Measurements from ENCODE around the gene C1orf210. TPM values are rescaled to one million over a fixed set of nuclear protein-coding genes. Genes with fewer than 3 reads are reported as not detected.

The C1orf210 gene
- total and polyA plus RNA-seq, 2 of the 13 experiments (the other 11 are each of a cell fraction or from before 2014, with no cell fraction given) = 0.49 to 5.1 TPM

- ATAC-seq = no peak
- in situ Hi-C loops (cut with HindIII; ENCODE audit: extremely low pct_ligation_motif_present, low pct_unique_long_range_greater_than_20kb) = no loop called here
Observed at GRCh38 chr1:43269627-43270375, 15.6 kb downstream of the C1orf210 start, which contains the start of gene TMEM125. TSS of gene TMEM125 (plus strand) at chr1:43269983. CDS start at chr1:43272723, 2,740 bp downstream.

DNA sequence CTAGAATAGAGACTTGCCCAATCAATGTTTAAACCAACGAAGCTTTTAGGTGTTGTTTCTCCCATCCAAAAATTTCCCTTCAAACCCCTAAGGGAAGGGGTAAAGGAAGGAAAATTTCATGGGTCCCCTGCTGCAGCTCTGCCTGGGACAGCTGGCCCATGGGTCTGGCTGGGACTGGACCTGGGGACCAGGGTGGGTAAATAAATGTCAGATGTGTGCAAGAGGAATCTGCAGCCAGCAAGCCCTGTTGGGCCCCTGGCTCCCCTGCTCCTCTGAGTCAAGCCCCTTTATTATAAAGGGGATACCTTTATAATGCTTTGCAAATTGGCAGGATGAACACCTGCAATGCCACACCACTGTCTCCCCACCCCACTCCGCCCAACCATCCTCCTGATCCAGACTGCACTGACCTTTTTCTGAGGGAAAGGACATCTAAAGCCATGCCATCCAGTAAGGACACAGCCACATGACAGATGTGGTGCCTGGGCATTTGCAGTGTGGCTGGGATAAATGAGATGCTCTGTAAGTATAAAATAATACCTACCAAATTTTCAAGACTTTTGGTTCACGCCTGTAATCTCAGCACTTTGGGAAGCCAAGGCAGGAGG, 17.5 kb downstream of the C1orf210 start:
- Histone ChIP-seq H2AFZ (ENCODE audit: low read length) (peak overlapping the region; percentile 89), H3K4me2 (ENCODE audit: low read depth, low read length) (peak overlapping the region; percentile 85), H3K4me3 (replicated peaks in 1 of 3; ENCODE audit: insufficient read depth in 1 of 3, low read depth in 2 of 3, low read length in 3 of 3) (peak overlapping the region in 2 of 3 experiments; percentile 20 to 54; a peak in 3 of 6 replicates), H3K9me3 (ENCODE audit: low read length) (peaks cover 7% of the 10 kb centered on the region), H3K27ac (ENCODE audit: extremely low read length, insufficient read depth, low read length) (no peak overlapping the region), H3K9ac (ENCODE audit: insufficient read depth, low read depth, low read length) (peak overlapping the region; percentile 31; the same call in 1 of the 2 replicates), H3K79me2 (ENCODE audit: insufficient read depth, low read length) (no peaks in the 10 kb centered on the region), H3K27me3 (ENCODE audit: control insufficient read depth in 1 of 2, insufficient read depth in 2 of 2, low read length in 2 of 2) (peaks cover 0 to 3% of the 10 kb centered on the region in 2 experiments; a peak in 1 of 5 replicates), H4K20me1 (ENCODE audit: insufficient read depth, low read length) (no peaks in the 10 kb centered on the region), H3K36me3 (replicated peaks in 1 of 2; ENCODE audit: control insufficient read depth in 1 of 2, insufficient read depth in 2 of 2, low read length in 2 of 2) (no peaks in the 10 kb centered on the region), H3K4me1 (ENCODE audit: insufficient read depth, low read length) (peaks cover 61% of the 10 kb centered on the region)
- ChIA-PET CTCF (ENCODE audit: low intra/inter-chr PET ratio, low total read pairs) (no interaction called here), POLR2A (interaction anchor here (0.8 to 1.5 kb wide), 5 partner anchors 8 to 80 kb away, joined by 3 to 7 read pairs (median 4); partner anchors contain the start of gene C1orf210)
- FAIRE-seq (no peak), DNase-seq (ENCODE audit: low spot score) (no peak), ATAC-seq (peak; percentile 71)
- WGBS (ENCODE audit: low lambda C conversion rate) = 47% methylated on average over 3 of the region's 3 CpGs
- BruUV-seq (replicated peaks) = no TSS peak
- TF ChIP-seq ZBTB7B (CRISPR knock-in tag; IDR thresholded peaks at IDR 0.05) (0 out of 2 replicates have a peak, but pooled peaks have one; percentile 33), GTF3A (CRISPR knock-in tag; conservative IDR thresholded peaks at IDR 0.05) (no peak), ZNF770 (CRISPR knock-in tag; IDR thresholded peaks at IDR 0.05) (no peak), TEAD3 (CRISPR knock-in tag; optimal IDR thresholded peaks at IDR 0.05; ENCODE audit: borderline replicate concordance) (peak; percentile 17)
- intact Hi-C loops (cut with micrococcal nuclease; ENCODE audit: unreplicated experiment) (no loop called here), in situ Hi-C loops (cut with HindIII; ENCODE audit: extremely low pct_ligation_motif_present, low pct_unique_long_range_greater_than_20kb) (no loop called here)

More at GRCh38 chr1:43269627-43270375, 15.6 kb downstream of the C1orf210 start, which contains the start of gene TMEM125:
- BruUV-seq (replicated peaks) = no TSS peak
- Histone ChIP-seq H3K27ac (ENCODE audit: extremely low read length, insufficient read depth, low read length) (no peak within 1 kb of the TSS), H3K27me3 (ENCODE audit: control insufficient read depth in 1 of 2, insufficient read depth in 2 of 2, low read length in 2 of 2) (peaks cover 0 to 3% of the 10 kb centered on the region in 2 experiments; a peak in 1 of 5 replicates), H2AFZ (ENCODE audit: low read length) (no peak within 1 kb of the TSS), H3K36me3 (replicated peaks in 1 of 2; ENCODE audit: control insufficient read depth in 1 of 2, insufficient read depth in 2 of 2, low read length in 2 of 2) (no peaks in the 10 kb centered on the region), H3K4me2 (ENCODE audit: low read depth, low read length) (peak within 1 kb of the TSS; percentile 39; the same call in 1 of the 2 replicates), H4K20me1 (ENCODE audit: insufficient read depth, low read length) (no peaks in the 10 kb centered on the region), H3K4me3 (replicated peaks in 1 of 3; ENCODE audit: insufficient read depth in 1 of 3, low read depth in 2 of 3, low read length in 3 of 3) (peak within 1 kb of the TSS in 1 of 3 experiments; percentile 4; a peak in 1 of 6 replicates), H3K9ac (ENCODE audit: insufficient read depth, low read depth, low read length) (no peak within 1 kb of the TSS), H3K79me2 (ENCODE audit: insufficient read depth, low read length) (no peaks in the 10 kb centered on the region), H3K4me1 (ENCODE audit: insufficient read depth, low read length) (peaks cover 70% of the 10 kb centered on the region), H3K9me3 (ENCODE audit: low read length) (no peaks in the 10 kb centered on the region)
- DNase-seq (ENCODE audit: low spot score) (no peak), FAIRE-seq (no peak)
- TF ChIP-seq ZFP36 (IDR thresholded peaks at IDR 0.05; ENCODE audit: borderline replicate concordance, low read depth, low read length, partially characterized antibody) (peak; percentile 46), ZFX (CRISPR knock-in tag; IDR thresholded peaks at IDR 0.05; ENCODE audit: low read depth) (no peak)
- TF ChIP-seq, protein P1, sequence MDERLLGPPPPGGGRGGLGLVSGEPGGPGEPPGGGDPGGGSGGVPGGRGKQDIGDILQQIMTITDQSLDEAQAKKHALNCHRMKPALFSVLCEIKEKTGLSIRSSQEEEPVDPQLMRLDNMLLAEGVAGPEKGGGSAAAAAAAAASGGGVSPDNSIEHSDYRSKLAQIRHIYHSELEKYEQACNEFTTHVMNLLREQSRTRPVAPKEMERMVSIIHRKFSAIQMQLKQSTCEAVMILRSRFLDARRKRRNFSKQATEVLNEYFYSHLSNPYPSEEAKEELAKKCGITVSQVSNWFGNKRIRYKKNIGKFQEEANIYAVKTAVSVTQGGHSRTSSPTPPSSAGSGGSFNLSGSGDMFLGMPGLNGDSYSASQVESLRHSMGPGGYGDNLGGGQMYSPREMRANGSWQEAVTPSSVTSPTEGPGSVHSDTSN (CRISPR knock-in tag; IDR thresholded peaks at IDR 0.05) = no peak
- POLR2A ChIA-PET = interaction anchor here (1.1 to 1.4 kb wide), 2 partner anchors 79 to 89 kb away, joined by 3 read pairs; partner anchors contain the start of gene CDC20
- 68% methylated on average over 7 of the region's 7 CpGs for WGBS (ENCODE audit: low lambda C conversion rate)
- intact Hi-C loops (cut with micrococcal nuclease; ENCODE audit: unreplicated experiment) = no loop called here
- CTCF ChIA-PET (ENCODE audit: low intra/inter-chr PET ratio, low total read pairs) = no interaction called here
